ENCODE data around the gene CPED1.

The CPED1 gene

DNA sequence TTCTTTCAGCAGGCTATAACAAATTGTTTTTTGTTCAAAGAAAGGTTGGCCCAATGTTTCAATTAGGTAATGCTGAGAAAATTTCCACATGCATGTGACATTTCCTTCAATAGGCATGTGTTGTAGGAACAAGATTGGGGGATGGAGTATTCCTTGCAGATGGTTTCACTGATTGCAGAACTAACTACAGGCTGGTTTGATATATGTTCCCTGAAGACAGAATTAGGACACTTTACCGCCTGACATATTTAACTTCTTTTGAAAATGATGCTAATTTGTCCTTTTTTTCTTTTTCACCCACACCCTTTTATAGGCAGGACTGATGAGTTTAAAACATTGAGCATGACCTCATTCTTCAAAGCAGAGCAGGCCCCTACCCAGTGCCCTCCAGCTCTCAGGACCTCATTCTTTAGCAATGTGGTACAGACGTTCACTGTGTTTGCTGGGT, 163.3 kb downstream of the CPED1 start:
- H3K4me3 ChIP-seq (ENCODE audit: low read length) = no peak overlapping the region
- peak; percentile 43 for DNase-seq (ENCODE audit: low read depth)
- no peak for TF ChIP-seq CTCF (conservative IDR thresholded peaks at IDR 0.05; ENCODE audit: low read length)

- no peak for DNase-seq (ENCODE audit: low read depth)
- no peak overlapping the region for H3K4me3 ChIP-seq (ENCODE audit: low read length)
- TF ChIP-seq CTCF (conservative IDR thresholded peaks at IDR 0.05; ENCODE audit: low read length) = no peak
These were observed 164.9 kb downstream of the CPED1 start for GRCh38 chr7:121153411-121153810.

DNA sequence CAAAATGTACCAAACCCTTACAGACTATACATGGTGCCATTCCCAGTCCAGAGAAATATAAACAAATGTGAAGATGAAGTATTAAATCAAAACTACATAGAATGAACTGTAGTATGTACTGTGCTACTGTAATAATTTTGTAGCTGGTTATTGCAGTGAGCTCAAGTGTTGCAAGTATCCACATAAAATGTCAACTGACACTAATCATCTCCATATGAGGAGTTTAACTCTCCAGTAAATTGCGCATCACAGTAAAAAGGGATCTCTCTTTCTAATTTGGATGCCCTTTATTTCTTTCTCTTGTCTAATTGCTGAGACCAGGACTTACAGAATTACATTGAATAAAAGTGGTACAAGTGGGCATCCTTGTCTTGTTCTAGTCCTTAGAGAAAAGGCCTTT, 165.5 kb downstream of the CPED1 start:
- DNase-seq (ENCODE audit: low read depth) = peak; percentile 68
- no peak for TF ChIP-seq CTCF (conservative IDR thresholded peaks at IDR 0.05; ENCODE audit: low read length)
- no peak overlapping the region for H3K4me3 ChIP-seq (ENCODE audit: low read length)

- DNase-seq (ENCODE audit: low read depth) = no peak
- TF ChIP-seq CTCF (conservative IDR thresholded peaks at IDR 0.05; ENCODE audit: low read length) = no peak
- H3K4me3 ChIP-seq (ENCODE audit: low read length) = no peak overlapping the region
These were observed 168.3 kb downstream of the CPED1 start for GRCh38 chr7:121156825-121157224.

DNA sequence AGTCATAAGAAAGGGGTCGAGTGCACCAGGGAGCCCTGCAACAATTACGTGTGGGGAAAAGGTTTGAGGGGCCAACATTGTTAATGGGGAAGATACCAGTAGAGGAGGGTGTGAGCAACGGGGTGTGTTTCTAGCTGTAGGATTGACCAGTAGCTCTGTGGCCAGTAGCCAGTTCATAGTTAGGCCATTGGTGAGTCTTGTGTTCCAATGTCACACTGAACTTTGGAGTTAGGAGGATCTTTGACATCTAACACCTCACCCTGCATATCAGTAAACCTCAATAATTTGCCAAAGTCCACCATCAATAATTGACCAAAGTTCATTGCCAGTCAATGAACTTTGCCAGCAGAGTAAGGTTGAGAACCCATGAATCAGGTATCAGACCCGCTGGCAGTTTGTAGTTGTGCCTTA, 168.8 kb downstream of the CPED1 start:
- H3K4me3 ChIP-seq (ENCODE audit: low read length) = no peak overlapping the region
- no peak for DNase-seq (ENCODE audit: low read depth)
- no peak for TF ChIP-seq CTCF (conservative IDR thresholded peaks at IDR 0.05; ENCODE audit: low read length)

DNA sequence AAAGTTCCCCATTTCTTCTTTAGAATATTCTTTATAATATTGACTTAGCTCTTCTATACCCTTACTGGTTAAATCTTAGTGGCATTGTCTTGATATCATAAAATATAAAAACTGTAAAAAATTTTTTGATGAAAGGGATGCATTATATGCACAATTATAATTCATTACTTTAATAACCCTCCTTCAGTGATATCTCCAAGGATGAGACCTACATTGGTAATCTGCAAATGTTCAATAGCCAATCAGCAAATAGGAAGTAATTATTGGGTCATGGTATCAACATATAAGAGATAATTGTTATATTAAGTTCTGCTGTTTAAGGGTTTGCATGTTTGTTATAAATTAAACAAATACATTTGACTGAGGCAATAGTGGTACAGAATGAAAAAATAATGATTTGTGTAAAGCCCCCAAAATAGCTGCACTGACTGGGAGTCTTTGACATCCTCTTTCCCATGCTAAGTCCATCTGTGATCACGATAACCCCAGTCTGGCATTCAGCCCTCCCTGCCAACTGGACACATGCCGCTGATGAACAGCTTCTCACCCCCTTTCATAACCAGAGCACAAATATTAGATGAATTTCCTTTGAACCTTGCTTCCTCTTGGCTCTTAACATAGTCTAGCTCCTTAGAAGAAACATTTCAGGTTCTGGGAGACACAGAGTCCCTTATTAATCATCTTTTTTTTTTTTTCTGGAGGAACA, 169.5 kb downstream of the CPED1 start:
- no peak for TF ChIP-seq CTCF (conservative IDR thresholded peaks at IDR 0.05; ENCODE audit: low read length)
- DNase-seq (ENCODE audit: low read depth) = no peak
- H3K4me3 ChIP-seq (ENCODE audit: low read length) = no peak overlapping the region

DNA sequence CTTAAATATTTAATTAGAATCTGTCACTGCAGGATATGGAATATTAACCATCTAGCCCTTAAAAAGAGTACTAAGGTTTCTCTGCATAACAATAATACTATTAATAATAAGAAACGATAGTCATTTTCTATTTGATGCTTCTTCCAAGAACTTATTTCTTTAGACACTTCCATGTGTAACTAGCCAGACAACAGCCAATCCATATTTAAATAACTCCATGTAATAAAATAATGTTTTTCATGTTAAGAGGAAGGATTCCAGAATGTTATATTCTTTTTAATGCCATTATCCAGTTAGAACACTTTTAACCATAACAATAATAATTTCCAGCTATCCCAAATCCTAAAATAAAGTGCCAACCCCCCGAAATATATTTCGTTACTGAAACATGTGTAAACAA, 170.2 kb downstream of the CPED1 start:
- DNase-seq (ENCODE audit: low read depth) = no peak
- TF ChIP-seq CTCF (conservative IDR thresholded peaks at IDR 0.05; ENCODE audit: low read length) = no peak
- H3K4me3 ChIP-seq (ENCODE audit: low read length) = no peak overlapping the region

All from AG10803 (cell line).